ENCODE results near the gene TEPSIN.

Gene TEPSIN

GRCh38 chr17:81235822-81236740 lies 2.8 kb downstream of the TEPSIN start:
- no peak overlapping the region for H3K4me3 ChIP-seq (replicated peaks in 1 of 2; ENCODE audit: low read depth in 2 of 2, low read length in 2 of 2)
- no peak for TF ChIP-seq CTCF (IDR thresholded peaks at IDR 0.05; ENCODE audit: low read depth, low read length)
- no peak for DNase-seq (ENCODE audit: low read depth in 2 of 2)

- no peak for DNase-seq (ENCODE audit: low read depth in 2 of 2)
- H3K4me3 ChIP-seq (replicated peaks in 1 of 2; ENCODE audit: low read depth in 2 of 2, low read length in 2 of 2): no peak overlapping the region
- no peak for TF ChIP-seq CTCF (IDR thresholded peaks at IDR 0.05; ENCODE audit: low read depth, low read length)
Measured at GRCh38 chr17:81234940-81235821, 3.7 kb downstream of the TEPSIN start.

- no peak for TF ChIP-seq CTCF (IDR thresholded peaks at IDR 0.05; ENCODE audit: low read depth, low read length)
- no peak for DNase-seq (ENCODE audit: low read depth in 2 of 2)
- H3K4me3 ChIP-seq (replicated peaks in 1 of 2; ENCODE audit: low read depth in 2 of 2, low read length in 2 of 2): no peak overlapping the region
Measured at GRCh38 chr17:81234506-81234855, 4.4 kb downstream of the TEPSIN start.

GRCh38 chr17:81233811-81234505 lies 4.9 kb downstream of the TEPSIN start:
- no peak for TF ChIP-seq CTCF (IDR thresholded peaks at IDR 0.05; ENCODE audit: low read depth, low read length)
- DNase-seq (ENCODE audit: low read depth in 2 of 2): no peak
- H3K4me3 ChIP-seq (replicated peaks in 1 of 2; ENCODE audit: low read depth in 2 of 2, low read length in 2 of 2): no peak overlapping the region

- DNase-seq (ENCODE audit: low read depth in 2 of 2): no peak
- H3K4me3 ChIP-seq (replicated peaks in 1 of 2; ENCODE audit: low read depth in 2 of 2, low read length in 2 of 2): no peak overlapping the region
- no peak for TF ChIP-seq CTCF (IDR thresholded peaks at IDR 0.05; ENCODE audit: low read depth, low read length)
Measured at GRCh38 chr17:81233316-81233715, 5.5 kb downstream of the TEPSIN start.

GRCh38 chr17:81232616-81233241 lies 6.1 kb downstream of the TEPSIN start:
- DNase-seq (ENCODE audit: low read depth in 2 of 2): no peak
- no peak for TF ChIP-seq CTCF (IDR thresholded peaks at IDR 0.05; ENCODE audit: low read depth, low read length)
- H3K4me3 ChIP-seq (replicated peaks in 1 of 2; ENCODE audit: low read depth in 2 of 2, low read length in 2 of 2): no peak overlapping the region

All from cardiac fibroblast (primary cell).